Ovary (tissue), 10 donors: ENCODE results near the gene TESK2. TPM values are rescaled to one million over a fixed set of nuclear protein-coding genes. Genes with fewer than 3 reads are reported as not detected.

Source experiments
- DNase-seq, 5 donors: peaks; one replicate each; pipeline ENCODE4 v3.0.0-alpha.2; 2019 to 2020
- H3K27ac ChIP-seq, 2 donors: fragments of 200-600 bp; one replicate each; pipeline versions ENCODE4 v1.5.1 to v1.8.0; 2019 to 2022
- H3K27me3 ChIP-seq: fragments of 200-600 bp; one replicate; pipeline ENCODE4 v1.8.0; 2022
- H3K36me3 ChIP-seq: fragments of 200-600 bp; sonication (generic); one replicate; pipeline ENCODE4 v1.5.1; 2019
- H3K4me1 ChIP-seq: one replicate; pipeline ENCODE4 v1.8.1; 2013; ENCODE audit warnings: mild to moderate bottlenecking, moderate library complexity; ENCODE audit not compliant: insufficient read depth
- H3K4me3 ChIP-seq: fragments of 200-600 bp; sonication (generic); one replicate; pipeline ENCODE4 v1.5.1; 2017
- H3K9me3 ChIP-seq, 2 donors: fragments of 200-600 bp in 1 of 2; sonication (generic) in 1 of 2; one replicate each; pipeline versions ENCODE4 v1.5.1 to v1.8.1; 2013 to 2019; ENCODE audit warnings: mild to moderate bottlenecking in 1 of 2, moderate library complexity in 1 of 2
- EP300 ChIP-seq: sonication (generic); formaldehyde crosslinking; IDR thresholded peaks from one replicate; pipeline ENCODE4 v1.6.1; 2017; ENCODE audit warnings: antibody characterized with exemption
- POLR2A ChIP-seq: fragments of 450-650 bp; IDR thresholded peaks from one replicate; pipeline ENCODE4 v1.6.1; 2017; ENCODE audit warnings: antibody characterized with exemption, mild to moderate bottlenecking, moderate library complexity
- WGBS, 3 donors: extraction: QIAGEN DNeasy Blood & Tissue Kit in 1 of 3; methylation state at CpG; one replicate each; pipeline versions ENCODE4 v1.1.5 to v1.1.7; 2013 to 2017; 5-methylcytosine and 5-hydroxymethylcytosine counted together
- intact Hi-C, 4 donors: fragments of 100-400 bp; cut with DNase I; formaldehyde crosslinking; loops; one replicate each; pipeline versions ENCODE4 v1.11.0 to v1.15.1; 2022 to 2023
- long read RNA-seq, 3 donors: library from polyadenylated mRNA in 2 of 3; unstranded in 2 of 3; transcript quantifications; one replicate each; pipeline ENCODE4 v2.0.0 and lab custom pipeline, GENCODE V29; 2021 to 2026
- polyA plus RNA-seq, 2 donors: library from polyadenylated mRNA; stranded (reverse); fragments of 200-250 nt in 1 of 2; fragments of 350-450 nt in 1 of 2; fragmentation: Illumina TruSeq in 1 of 2; extraction: RNeasy Lipid Tissue Mini Kit (QIAGEN cat#74804) in 1 of 2; gene quantifications; one replicate each; pipeline ENCODE4 v1.2.3, GENCODE V29; 2013 to 2014
- total RNA-seq, 7 donors: library from RNA; depleted of rRNA in 2 of 7; stranded (reverse); fragments of >200 nt in 2 of 7; fragmentation: NEBNext Ultra II Directional in 3 of 7; extraction: Animal tissue kit (Norgen Biotek cat#: 25700) in 3 of 7; gene quantifications; one replicate each; pipeline versions ENCODE4 v1.1.0 to v1.2.4, GENCODE V29; 2016 to 2023
- TF ChIP-seq, protein P1 (sequence below), 3 donors: fragments of 450-650 bp in 2 of 3; fragments of 200-600 bp in 1 of 3; IDR thresholded peaks; one replicate each; pipeline versions ENCODE4 v1.5.1 to v1.8.0; 2016 to 2022; ENCODE audit warnings: antibody characterized with exemption in 3 of 3, mild to moderate bottlenecking in 1 of 3
- donor health status: DM: no; HTN: no; CAD: no; lungs with moderate emphysema.
- donor health status: DM: no; HTN: no; CAD: no.
- donor health status: Bipolar disorder and iron deficiency.
- donor health status: DM: yes; HTN: yes; CAD: no.
- donor health status: DM: no; HTN: no; CAD: no.
- donor health status: DM: yes; HTN: yes; CAD: no.

Gene TESK2, protein sequence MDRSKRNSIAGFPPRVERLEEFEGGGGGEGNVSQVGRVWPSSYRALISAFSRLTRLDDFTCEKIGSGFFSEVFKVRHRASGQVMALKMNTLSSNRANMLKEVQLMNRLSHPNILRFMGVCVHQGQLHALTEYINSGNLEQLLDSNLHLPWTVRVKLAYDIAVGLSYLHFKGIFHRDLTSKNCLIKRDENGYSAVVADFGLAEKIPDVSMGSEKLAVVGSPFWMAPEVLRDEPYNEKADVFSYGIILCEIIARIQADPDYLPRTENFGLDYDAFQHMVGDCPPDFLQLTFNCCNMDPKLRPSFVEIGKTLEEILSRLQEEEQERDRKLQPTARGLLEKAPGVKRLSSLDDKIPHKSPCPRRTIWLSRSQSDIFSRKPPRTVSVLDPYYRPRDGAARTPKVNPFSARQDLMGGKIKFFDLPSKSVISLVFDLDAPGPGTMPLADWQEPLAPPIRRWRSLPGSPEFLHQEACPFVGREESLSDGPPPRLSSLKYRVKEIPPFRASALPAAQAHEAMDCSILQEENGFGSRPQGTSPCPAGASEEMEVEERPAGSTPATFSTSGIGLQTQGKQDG
- total RNA-seq (10 to 100 TPM in 3 of 7 donors, 1 to 10 TPM in 4; 6.7 to 12.5 (median 9.7) TPM), polyA plus RNA-seq (10 to 100 TPM in 1 of 2 donors, 1 to 10 TPM in 1; 8.3 to 10.5 TPM)
- long read RNA-seq, donor 1, transcript TESK2-202 (11 exons, 3,074 nt), result major isoform, 7 of 20 reads
- long read RNA-seq, donor 1, partial matches to known transcripts, result 9 of 20 reads
- long read RNA-seq, donor 1, other reads (novel, unspliced or antisense), result 4 of 20 reads
- long read RNA-seq, donor 2, partial matches to known transcripts, result 1,417 of 1,553 reads
- long read RNA-seq, donor 2, other reads (novel, unspliced or antisense), result 135 of 1,553 reads
- long read RNA-seq, donor 3, partial matches to known transcripts, result 2 of 11 reads
- long read RNA-seq, donor 3, other reads (novel, unspliced or antisense), result 8 of 11 reads

DNA sequence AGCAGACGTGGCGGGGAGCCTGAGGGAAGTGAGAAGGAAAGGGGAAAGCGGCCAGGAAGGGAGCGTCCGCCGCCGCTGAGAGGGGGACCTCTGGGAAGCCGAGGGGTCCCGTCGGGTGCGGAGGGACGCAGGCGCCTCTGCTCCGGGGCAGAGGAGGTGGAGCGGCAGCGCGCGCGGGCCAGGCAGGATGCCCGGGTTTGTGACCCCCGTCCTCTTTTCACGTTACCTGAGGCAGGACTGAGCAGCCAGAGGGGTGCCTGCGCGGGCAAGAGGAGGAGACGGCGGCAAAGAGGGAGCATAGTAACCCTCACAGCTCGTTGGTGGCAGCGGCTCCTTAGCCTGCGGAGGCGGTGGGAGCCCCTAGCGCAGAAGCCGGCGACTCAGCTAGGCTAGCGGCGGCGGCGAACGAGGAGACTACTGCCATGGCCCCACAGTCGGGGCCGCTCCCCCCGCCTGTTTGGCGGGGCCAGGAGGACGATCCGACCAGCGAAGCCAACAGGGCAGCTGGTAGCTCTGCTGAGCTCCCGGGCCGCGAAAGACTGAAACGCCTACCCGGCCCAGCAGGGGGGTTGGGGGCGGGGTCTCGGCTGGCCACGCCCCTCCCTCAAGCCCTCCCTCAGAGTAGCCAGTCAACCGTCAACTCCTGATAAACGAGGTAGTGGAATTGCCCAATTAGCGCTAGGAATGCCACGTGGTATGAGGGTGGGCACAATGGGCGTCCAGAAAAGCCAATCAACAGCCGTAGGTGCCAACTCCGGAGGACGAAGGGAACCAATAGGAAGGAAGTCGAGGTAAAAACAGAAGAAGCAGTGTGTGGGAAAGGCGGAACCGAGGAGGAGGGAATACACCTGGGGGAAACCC, at the start of gene TESK2:
TSS of gene TESK2 (minus strand) at position 538 of the 861 bp plus-strand sequence. CDS start 33,378 bp downstream, outside the sequence.
- DNase-seq, result peak; percentile 95 to 98 (median 98)
- Histone ChIP-seq H3K9me3 (no peaks in the 10 kb centered on the region), H3K4me3 (peak within 1 kb of the TSS; percentile 97), H3K36me3 (no peaks in the 10 kb centered on the region), H3K4me1 (no peaks in the 10 kb centered on the region), H3K27ac (peak within 1 kb of the TSS; percentile 34 to 88), H3K27me3 (no peaks in the 10 kb centered on the region)
- intact Hi-C loops, result loop anchor here in 3 of 4 donors (5.0 to 10.0 kb wide), 3 partner anchors 129 to 476 kb away; partner anchors contain the start of genes HECTD3 (in 2 of the 3) and UROD (in 2 of the 3)
- TF ChIP-seq POLR2A (peak; percentile 76), EP300 (no peak)
- TF ChIP-seq, protein P1, sequence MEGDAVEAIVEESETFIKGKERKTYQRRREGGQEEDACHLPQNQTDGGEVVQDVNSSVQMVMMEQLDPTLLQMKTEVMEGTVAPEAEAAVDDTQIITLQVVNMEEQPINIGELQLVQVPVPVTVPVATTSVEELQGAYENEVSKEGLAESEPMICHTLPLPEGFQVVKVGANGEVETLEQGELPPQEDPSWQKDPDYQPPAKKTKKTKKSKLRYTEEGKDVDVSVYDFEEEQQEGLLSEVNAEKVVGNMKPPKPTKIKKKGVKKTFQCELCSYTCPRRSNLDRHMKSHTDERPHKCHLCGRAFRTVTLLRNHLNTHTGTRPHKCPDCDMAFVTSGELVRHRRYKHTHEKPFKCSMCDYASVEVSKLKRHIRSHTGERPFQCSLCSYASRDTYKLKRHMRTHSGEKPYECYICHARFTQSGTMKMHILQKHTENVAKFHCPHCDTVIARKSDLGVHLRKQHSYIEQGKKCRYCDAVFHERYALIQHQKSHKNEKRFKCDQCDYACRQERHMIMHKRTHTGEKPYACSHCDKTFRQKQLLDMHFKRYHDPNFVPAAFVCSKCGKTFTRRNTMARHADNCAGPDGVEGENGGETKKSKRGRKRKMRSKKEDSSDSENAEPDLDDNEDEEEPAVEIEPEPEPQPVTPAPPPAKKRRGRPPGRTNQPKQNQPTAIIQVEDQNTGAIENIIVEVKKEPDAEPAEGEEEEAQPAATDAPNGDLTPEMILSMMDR (IDR thresholded peaks at IDR 0.05), result peak in 2 of 3 donors; percentile 32 to 58
- 0 to 1% (median 0%) methylated on average over 42 to 64 of the region's 64 CpGs for whole genome bisulfite sequencing, 3 donors

DNA sequence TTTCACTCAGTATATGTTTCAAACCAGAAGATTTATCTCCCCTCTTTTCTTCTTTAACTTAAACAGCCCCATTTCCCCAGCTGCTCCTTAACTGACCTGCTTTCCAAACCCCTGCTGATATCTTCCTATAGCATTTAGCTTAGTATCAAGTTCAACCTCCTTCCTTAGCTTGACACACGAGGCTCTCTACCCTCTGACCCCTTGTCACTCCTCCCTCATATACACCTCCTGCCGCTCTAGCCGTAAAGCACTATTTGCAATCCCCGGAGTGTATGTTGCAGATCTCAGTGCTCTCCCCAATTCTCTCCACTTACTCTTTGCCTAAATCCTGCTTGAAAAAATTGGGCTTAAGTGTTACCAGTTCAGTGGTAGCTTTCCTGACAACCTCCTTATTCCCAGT, 45.9 kb upstream of the TESK2 start:
- H3K27ac ChIP-seq, result no peak overlapping the region
- 57 to 58% (median 57%) methylated on average over 4 of the region's 4 CpGs for WGBS, 3 donors
- H3K4me3 ChIP-seq, result no peak overlapping the region
- H3K36me3 ChIP-seq, result no peaks in the 10 kb centered on the region
- DNase-seq, result no peak
- no peaks in the 10 kb centered on the region for H3K27me3 ChIP-seq
- TF ChIP-seq POLR2A (no peak), EP300 (no peak)
- TF ChIP-seq, protein P1 (IDR thresholded peaks at IDR 0.05), result no peak
- no peaks in the 10 kb centered on the region for H3K4me1 ChIP-seq
- H3K9me3 ChIP-seq, result no peaks in the 10 kb centered on the region
- intact Hi-C loops, result no loop called here

DNA sequence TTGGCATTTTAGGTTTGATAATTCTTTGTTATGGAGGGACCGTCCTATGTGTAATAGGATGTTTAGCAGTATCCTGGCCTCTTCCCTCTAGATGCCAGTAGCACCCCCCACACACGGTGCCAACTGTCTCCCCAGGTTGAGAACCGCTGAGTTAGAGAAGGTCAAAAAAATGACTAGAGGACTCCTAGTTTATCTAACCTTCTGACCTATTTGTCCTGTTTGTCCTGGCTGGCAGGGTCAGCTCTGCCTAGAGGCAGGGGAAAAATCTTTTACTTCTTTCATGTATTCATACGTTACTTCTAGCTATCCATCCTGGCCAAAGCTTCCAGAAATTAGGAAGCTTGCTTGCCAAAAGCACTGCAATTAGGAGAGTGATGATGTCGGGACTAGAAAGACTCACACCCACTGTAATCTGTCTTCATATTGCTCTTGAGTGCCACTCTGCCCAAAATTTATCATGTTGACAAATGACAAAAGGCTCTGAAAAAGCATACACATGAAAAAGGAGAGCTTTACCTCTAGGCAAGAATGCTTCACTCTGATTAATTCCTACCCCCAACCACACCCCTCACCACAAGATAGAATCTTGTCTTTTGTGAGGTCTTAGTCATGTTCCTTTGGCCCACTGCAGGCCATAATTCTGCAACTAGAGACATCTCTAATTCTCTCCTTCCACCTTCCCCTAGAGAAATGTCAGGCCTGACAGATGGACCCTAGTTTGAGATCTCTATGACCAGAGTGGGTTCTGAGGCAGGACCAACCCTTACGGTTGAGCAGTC, 45.2 kb upstream of the TESK2 start:
- no peak for DNase-seq
- no peaks in the 10 kb centered on the region for H3K4me1 ChIP-seq
- intact Hi-C loops, result no loop called here
- no peaks in the 10 kb centered on the region for H3K9me3 ChIP-seq
- no peak overlapping the region for H3K4me3 ChIP-seq
- H3K27ac ChIP-seq, result no peak overlapping the region
- no peaks in the 10 kb centered on the region for H3K27me3 ChIP-seq
- no peaks in the 10 kb centered on the region for H3K36me3 ChIP-seq
- WGBS, 3 donors, result 71 to 78% (median 72%) methylated on average over 6 of the region's 6 CpGs
- TF ChIP-seq EP300 (no peak), POLR2A (no peak)
- TF ChIP-seq, protein P1 (IDR thresholded peaks at IDR 0.05), result no peak
